ENCODE results near the gene GTF3C5. TPM values are rescaled to one million over a fixed set of nuclear protein-coding genes. Genes with fewer than 3 reads are reported as not detected.
A peak's percentile ranks its signal among the peaks of the same experiment; 100 is the strongest.
"Not testable (repeated sequence)": the region's sequence is repeated elsewhere in the genome, so short reads cannot be mapped to it uniquely, and the experiment has no call there.

Gene GTF3C5
- total RNA-seq, 2 experiments from 2014 or later = 81.3 to 84.5 TPM

DNA sequence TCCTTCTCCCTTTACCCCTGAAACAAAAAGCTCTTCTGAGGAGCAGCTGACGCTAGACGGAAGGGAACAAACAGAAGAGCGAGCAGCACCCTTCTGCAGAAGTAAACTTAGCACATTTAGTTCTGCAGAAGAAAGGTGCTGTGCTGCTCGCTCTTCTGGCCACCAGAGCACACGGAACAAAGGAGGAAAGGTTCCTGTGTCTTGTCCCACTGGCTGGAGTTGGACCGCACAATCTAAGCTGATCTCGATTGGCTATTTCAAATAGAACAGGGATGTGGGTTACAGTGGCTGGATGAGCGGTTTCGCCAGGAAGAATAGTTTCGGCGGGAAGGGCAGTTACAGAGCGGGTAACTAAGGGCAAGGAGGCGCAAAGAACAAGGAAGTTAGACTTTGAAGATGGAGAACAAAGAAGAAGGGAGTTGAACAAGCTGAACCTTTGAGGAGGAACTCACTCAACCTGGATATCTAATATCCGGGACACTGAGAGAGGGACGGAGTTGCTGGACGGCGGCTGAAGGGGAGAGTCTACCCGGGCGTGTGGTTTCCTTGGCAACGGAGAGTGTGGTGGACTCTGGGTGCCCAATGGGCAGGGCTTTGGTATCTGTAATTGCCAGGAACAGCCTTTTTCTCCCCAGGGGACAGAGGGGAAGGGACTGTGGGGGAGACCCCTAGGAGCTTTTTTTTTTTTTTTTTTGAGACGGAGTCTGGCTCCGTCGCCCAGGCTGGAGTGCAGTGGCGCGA, 7.1 kb downstream of the GTF3C5 start:
- ChIA-PET POLR2A (no interaction called here), CTCF (no interaction called here)
- no peaks in the 10 kb centered on the region for H3K27me3 Mint-ChIP-seq
- H3K4me1 Mint-ChIP-seq = peaks cover 25% of the 10 kb centered on the region
- intact Hi-C loops (cut with DNase I, micrococcal nuclease) = no loop called here
- H3K36me3 Mint-ChIP-seq (ENCODE audit: low read depth) = peaks cover 9% of the 10 kb centered on the region
- H3K4me3 Mint-ChIP-seq = no peak overlapping the region
- H3K27ac Mint-ChIP-seq = no peak overlapping the region
- DNase-seq = no peak
- no peak for ATAC-seq
- H3K9me3 Mint-ChIP-seq (ENCODE audit: low read depth) = no peaks in the 10 kb centered on the region

DNA sequence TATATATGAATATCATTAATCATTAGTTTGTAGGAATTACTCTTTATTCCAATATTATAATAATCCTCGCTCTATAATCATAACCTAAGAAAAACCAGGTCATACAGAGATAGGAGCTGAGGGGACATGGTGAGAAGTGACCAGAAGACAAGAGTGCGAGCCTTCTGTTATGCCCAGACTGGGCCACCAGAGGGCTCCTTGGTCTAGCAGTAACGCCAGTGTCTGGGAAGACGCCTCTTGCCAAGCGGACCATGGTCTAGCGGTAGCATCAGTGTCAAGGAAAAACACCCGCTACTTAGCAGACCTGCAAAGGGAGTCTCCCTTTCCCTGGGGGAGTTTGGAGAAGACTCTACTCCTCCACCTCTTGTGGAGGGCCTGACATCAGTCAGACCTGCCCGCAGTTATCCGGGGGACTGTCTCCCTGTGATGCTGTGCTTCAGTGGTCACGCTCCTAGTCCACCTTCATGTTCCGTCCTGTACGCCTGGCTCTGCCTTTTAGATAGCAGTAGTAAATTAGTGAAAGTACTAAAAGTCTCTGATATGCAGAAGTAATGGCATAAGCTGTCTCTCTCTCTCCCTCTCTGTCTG, 10.2 kb downstream of the GTF3C5 start:
- not testable (repeated sequence) for H3K9me3 Mint-ChIP-seq (ENCODE audit: low read depth); H3K4me1 Mint-ChIP-seq; H3K27ac Mint-ChIP-seq; H3K27me3 Mint-ChIP-seq; H3K4me3 Mint-ChIP-seq; ATAC-seq
- POLR2A ChIA-PET = interaction anchor here (1.5 kb wide), 1 partner anchor 10 kb away, joined by 4 read pairs; the partner anchor contains the start of gene GTF3C5
- peaks cover 29% of the 10 kb centered on the region for H3K36me3 Mint-ChIP-seq (ENCODE audit: low read depth)
- CTCF ChIA-PET = interaction anchor here (1.0 to 2.8 kb wide), 3 partner anchors 9 to 56 kb away, joined by 3 to 13 read pairs (median 6); partner anchors contain the start of gene GTF3C5
- intact Hi-C loops (cut with DNase I, micrococcal nuclease) = loop anchor here in 1 of 2 experiments (1.0 kb wide), 1 partner anchor 445 kb away; no protein-coding TSS in a partner anchor
- peak; percentile 69 for DNase-seq

DNA sequence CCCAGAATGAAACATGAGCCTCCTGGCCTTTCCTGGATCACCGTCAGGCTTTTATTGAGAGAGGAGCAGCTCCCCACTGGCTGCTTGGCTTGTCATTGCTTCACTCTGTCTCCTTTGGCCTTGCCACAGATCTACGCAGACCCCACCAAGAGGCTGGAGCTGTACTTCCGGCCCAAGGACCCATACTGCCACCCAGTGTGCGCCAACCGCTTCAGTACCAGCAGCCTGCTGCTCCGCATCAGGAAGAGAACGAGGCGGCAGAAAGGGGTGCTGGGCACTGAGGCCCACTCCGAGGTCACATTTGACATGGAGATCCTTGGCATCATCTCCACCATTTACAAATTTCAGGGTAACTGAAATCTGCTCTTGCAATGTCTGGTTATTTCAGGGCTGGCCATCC, 11.2 kb downstream of the GTF3C5 start:
- DNase-seq (no peak), ATAC-seq (no peak)
- ChIA-PET CTCF (interaction anchor here (0.6 to 2.8 kb wide), 3 partner anchors 10 to 192 kb away, joined by 3 to 13 read pairs (median 4); partner anchors contain the start of gene GTF3C5), POLR2A (no interaction called here)
- intact Hi-C loops (cut with DNase I, micrococcal nuclease) = loop anchor here in 1 of 2 experiments (1.0 kb wide), 1 partner anchor 444 kb away; no protein-coding TSS in a partner anchor
- H3K4me1 Mint-ChIP-seq = peaks cover 10% of the 10 kb centered on the region
- no peak overlapping the region for H3K4me3 Mint-ChIP-seq
- no peaks in the 10 kb centered on the region for H3K27me3 Mint-ChIP-seq
- peaks cover 29% of the 10 kb centered on the region for H3K36me3 Mint-ChIP-seq (ENCODE audit: low read depth)
- no peak overlapping the region for H3K27ac Mint-ChIP-seq
- no peaks in the 10 kb centered on the region for H3K9me3 Mint-ChIP-seq (ENCODE audit: low read depth)

DNA sequence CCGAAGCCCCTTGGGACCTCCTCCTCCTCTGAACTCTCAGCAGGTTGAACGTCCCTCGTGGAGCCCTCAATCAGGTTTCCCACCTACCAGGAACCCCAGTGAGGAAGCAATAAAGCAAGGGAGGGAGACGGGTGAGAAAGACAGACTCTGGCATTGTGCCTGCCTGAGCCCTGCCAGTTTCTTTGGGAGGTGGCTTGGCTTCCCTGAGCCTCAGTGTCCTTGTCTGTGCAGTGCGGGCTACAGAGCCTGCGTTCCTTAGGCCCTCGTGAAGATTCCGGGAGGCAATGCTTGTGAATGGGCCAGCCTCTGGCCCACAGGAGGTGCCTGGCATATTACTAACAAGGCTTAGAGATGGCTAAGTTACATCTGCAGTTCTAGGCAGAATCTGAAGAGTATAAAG, 11.9 kb downstream of the GTF3C5 start:
- Mint-ChIP-seq H3K4me1 (peaks cover 9% of the 10 kb centered on the region), H3K27me3 (no peaks in the 10 kb centered on the region), H3K27ac (no peak overlapping the region), H3K36me3 (ENCODE audit: low read depth) (peaks cover 29% of the 10 kb centered on the region), H3K4me3 (no peak overlapping the region), H3K9me3 (ENCODE audit: low read depth) (no peaks in the 10 kb centered on the region)
- POLR2A ChIA-PET = no interaction called here
- DNase-seq = no peak
- ATAC-seq = no peak
- CTCF ChIA-PET = interaction anchor here (0.6 to 1.2 kb wide), 4 partner anchors 17 to 102 kb away, joined by 3 to 4 read pairs (median 3); no protein-coding TSS in a partner anchor
- intact Hi-C loops (cut with DNase I, micrococcal nuclease) = no loop called here

DNA sequence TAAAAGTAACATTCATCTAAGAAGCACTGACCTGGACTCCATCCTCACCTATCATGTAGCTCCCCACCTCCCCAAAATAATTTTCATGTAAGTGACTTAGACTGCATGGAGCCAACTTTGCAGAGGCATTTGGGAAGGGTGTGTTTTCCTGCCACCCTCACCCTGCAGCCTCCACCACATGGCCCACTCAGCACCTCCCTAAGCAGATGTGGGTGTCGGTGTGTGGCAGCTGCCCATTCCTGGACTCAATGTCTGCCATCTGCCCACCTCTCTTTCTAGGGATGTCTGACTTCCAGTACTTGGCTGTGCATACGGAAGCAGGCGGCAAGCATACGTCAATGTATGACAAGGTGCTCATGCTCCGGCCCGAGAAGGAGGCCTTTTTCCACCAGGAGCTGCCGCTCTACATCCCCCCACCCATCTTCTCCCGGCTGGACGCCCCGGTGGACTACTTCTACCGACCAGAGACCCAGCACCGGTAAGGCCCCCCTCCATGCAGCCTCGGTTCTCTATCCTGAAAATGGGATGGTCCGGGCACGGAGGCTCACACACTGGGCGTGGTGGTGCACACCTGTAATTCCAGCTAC, 12.7 kb downstream of the GTF3C5 start:
- no peak for ATAC-seq
- POLR2A ChIA-PET = no interaction called here
- peaks cover 4% of the 10 kb centered on the region for H3K4me1 Mint-ChIP-seq
- H3K27me3 Mint-ChIP-seq = no peaks in the 10 kb centered on the region
- DNase-seq = no peak
- no peak overlapping the region for H3K27ac Mint-ChIP-seq
- no peaks in the 10 kb centered on the region for H3K9me3 Mint-ChIP-seq (ENCODE audit: low read depth)
- H3K4me3 Mint-ChIP-seq = no peak overlapping the region
- H3K36me3 Mint-ChIP-seq (ENCODE audit: low read depth) = peaks cover 29% of the 10 kb centered on the region
- intact Hi-C loops (cut with DNase I, micrococcal nuclease) = no loop called here
- CTCF ChIA-PET = interaction anchor here (0.7 to 1.2 kb wide), 5 partner anchors 11 to 137 kb away, joined by 3 to 4 read pairs (median 3); no protein-coding TSS in a partner anchor

DNA sequence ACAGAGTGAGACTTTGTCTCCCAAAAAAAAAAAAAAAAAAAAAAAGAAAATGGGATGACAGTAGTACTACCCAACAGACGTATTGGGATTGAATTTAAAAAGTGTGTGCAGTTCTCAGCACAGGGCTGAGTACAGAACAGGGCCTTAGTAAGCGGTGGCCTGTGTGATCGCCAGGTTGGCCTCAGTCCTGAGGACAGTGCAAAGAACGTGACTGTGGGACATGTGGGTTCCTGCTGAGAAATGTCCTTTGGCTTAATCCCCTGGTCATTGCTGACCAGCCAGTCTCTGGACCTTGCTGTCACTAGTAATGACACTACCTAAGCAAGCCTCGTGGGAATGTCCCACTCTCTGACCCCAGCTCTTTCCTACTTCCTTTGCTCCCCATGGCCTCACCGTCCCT, 13.3 kb downstream of the GTF3C5 start:
- peaks cover 4% of the 10 kb centered on the region for H3K4me1 Mint-ChIP-seq
- peaks cover 30% of the 10 kb centered on the region for H3K36me3 Mint-ChIP-seq (ENCODE audit: low read depth)
- DNase-seq (no peak), ATAC-seq (no peak)
- ChIA-PET CTCF (interaction anchor here (1.0 to 1.2 kb wide), 2 partner anchors 12 to 100 kb away, joined by 3 read pairs; no protein-coding TSS in a partner anchor), POLR2A (no interaction called here)
- intact Hi-C loops (cut with DNase I, micrococcal nuclease) = no loop called here
- H3K27ac Mint-ChIP-seq = no peak overlapping the region
- no peaks in the 10 kb centered on the region for H3K27me3 Mint-ChIP-seq
- H3K9me3 Mint-ChIP-seq (ENCODE audit: low read depth) = no peaks in the 10 kb centered on the region
- H3K4me3 Mint-ChIP-seq = no peak overlapping the region

DNA sequence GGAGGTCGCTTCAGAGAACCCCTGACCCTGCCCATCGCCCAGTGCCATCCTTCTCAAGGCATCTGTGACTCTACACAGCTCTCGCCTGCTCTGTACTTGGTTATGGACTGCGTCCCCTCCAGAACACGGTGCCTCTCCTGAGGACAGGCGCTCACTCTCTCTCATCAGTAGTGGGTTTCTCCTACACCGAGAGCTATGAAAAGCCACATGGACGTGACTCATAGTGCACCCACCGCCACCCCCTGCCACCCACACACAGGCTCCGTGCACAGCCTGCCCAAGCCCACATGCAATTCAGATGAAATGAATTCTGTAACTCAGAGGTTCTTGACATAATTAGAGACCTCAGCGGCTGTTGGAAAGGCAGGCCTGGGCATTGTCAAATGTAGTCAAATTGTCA, 13.9 kb downstream of the GTF3C5 start:
- CTCF ChIA-PET = interaction anchor here (0.6 to 1.2 kb wide), 2 partner anchors 12 to 414 kb away, joined by 3 read pairs; no protein-coding TSS in a partner anchor
- intact Hi-C loops (cut with DNase I, micrococcal nuclease) = no loop called here
- Mint-ChIP-seq H3K9me3 (ENCODE audit: low read depth) (no peaks in the 10 kb centered on the region), H3K27ac (no peak overlapping the region), H3K36me3 (ENCODE audit: low read depth) (peaks cover 33% of the 10 kb centered on the region), H3K27me3 (no peaks in the 10 kb centered on the region), H3K4me1 (peaks cover 4% of the 10 kb centered on the region), H3K4me3 (no peak overlapping the region)
- POLR2A ChIA-PET = no interaction called here
- no peak for DNase-seq
- ATAC-seq = no peak

DNA sequence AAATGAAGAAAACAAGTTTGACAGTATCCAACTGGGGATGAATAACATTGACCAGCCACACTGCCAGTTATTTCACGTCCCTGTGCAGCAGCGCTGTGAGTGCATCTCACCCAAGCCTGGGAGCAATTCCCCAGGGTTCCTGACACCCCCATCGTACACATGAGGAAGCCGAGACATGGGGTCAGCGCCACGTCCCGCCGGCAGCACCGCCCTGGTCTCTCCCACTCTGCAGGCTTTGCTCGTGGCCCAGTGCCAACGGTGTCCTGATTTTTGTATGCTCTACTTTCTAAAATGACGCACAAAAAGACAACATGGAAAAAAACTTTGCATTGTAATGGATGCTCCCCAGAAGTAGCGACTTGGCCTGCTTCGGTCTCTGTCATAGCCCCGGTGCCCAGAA, 14.3 kb downstream of the GTF3C5 start:
- ChIA-PET CTCF (interaction anchor here (0.6 kb wide), 1 partner anchor 413 kb away, joined by 3 read pairs; no protein-coding TSS in a partner anchor), POLR2A (no interaction called here)
- DNase-seq = no peak
- Mint-ChIP-seq H3K4me1 (peaks cover 4% of the 10 kb centered on the region), H3K27ac (no peak overlapping the region), H3K27me3 (no peaks in the 10 kb centered on the region), H3K4me3 (no peak overlapping the region), H3K36me3 (ENCODE audit: low read depth) (peaks cover 37% of the 10 kb centered on the region), H3K9me3 (ENCODE audit: low read depth) (no peaks in the 10 kb centered on the region)
- no peak for ATAC-seq
- intact Hi-C loops (cut with DNase I, micrococcal nuclease) = no loop called here

DNA sequence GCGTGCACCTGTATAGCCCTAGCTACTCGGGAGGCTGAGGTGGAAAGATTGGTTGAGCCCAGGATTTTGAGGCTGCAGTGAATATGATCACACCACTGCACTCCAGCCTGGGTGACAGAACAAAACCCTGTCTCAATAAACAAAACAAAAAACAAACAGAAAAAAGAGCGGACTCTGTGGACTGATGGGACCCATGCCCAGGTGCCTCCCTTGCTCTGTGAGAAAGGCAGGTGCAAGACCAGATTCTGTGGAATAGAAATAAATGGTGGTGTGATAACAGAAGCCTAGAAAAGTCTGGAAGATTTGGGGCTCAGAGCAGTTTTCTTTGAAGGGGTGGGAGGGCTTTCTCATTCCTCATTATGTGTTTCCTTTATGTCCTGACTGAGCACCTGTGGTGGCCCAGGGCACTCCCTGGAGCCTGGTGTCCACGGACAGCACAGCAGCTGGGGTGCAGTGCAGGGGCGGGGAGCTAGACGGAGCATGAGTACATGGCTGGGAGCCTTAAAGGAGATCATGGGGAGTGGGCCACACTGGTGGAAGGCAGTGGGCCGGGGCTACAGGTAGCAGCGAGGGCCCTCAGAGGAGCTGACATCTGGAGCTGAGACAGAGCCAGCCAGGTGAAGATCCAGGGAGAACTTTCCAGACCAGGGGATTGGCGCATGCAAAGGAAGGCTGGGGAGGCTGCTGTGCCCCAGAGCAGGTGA, 15.6 kb downstream of the GTF3C5 start:
- peaks cover 4% of the 10 kb centered on the region for H3K4me1 Mint-ChIP-seq
- ChIA-PET CTCF (interaction anchor here (0.5 to 1.0 kb wide), 4 partner anchors 14 to 327 kb away, joined by 3 to 4 read pairs (median 3); no protein-coding TSS in a partner anchor), POLR2A (no interaction called here)
- no peaks in the 10 kb centered on the region for H3K9me3 Mint-ChIP-seq (ENCODE audit: low read depth)
- intact Hi-C loops (cut with DNase I, micrococcal nuclease) = no loop called here
- DNase-seq (no peak), ATAC-seq (no peak)
- H3K27me3 Mint-ChIP-seq = no peaks in the 10 kb centered on the region
- H3K36me3 Mint-ChIP-seq (ENCODE audit: low read depth) = peaks cover 40% of the 10 kb centered on the region
- H3K27ac Mint-ChIP-seq = no peak overlapping the region
- H3K4me3 Mint-ChIP-seq = no peak overlapping the region

DNA sequence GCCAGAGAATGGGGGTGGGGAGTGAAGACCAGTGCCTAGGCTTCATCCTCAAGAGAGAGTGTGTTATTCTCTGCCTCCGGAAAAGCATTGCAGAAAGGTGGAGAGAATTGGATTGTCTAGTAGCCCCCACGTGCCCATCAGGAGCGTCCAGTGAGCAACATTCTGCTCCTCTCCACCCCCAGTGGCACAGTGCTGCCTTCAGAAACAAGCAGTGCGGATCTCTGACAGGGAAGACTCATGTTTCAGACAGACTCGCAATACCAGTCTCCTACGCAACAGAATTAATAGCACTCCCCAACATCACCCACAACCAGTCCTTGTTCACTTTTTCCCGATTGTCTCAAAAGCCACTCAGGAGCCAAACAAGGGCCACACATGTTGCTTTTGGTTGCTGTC, 16.1 kb downstream of the GTF3C5 start:
- POLR2A ChIA-PET = no interaction called here
- DNase-seq = no peak
- Mint-ChIP-seq H3K4me3 (no peak overlapping the region), H3K36me3 (ENCODE audit: low read depth) (peaks cover 42% of the 10 kb centered on the region), H3K9me3 (ENCODE audit: low read depth) (no peaks in the 10 kb centered on the region), H3K27me3 (no peaks in the 10 kb centered on the region), H3K4me1 (peaks cover 4% of the 10 kb centered on the region), H3K27ac (no peak overlapping the region)
- no peak for ATAC-seq
- intact Hi-C loops (cut with DNase I, micrococcal nuclease) = no loop called here
- CTCF ChIA-PET = no interaction called here

DNA sequence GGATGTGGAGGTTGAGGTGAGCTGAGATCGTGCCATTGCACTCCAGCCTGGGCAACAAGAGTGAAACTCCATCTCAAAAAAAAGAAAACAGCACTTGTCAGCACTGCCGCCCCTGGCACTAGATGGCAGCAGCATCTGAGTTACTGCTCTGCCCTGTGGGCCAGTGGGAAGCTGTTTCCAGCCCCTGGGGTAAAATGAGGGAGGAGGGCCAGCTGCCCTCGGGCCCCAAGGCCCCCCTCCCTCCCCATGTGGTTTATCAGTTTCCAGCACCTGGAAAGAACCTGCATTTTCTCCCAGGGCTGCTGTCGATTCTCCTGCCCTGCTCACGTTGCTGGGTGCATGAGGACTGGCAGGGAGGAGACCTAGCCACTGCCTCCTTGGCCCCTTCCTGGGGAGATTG, 17.8 kb downstream of the GTF3C5 start:
- DNase-seq (peak; percentile 61), ATAC-seq (peak; percentile 88)
- ChIA-PET CTCF (interaction anchor here (0.6 to 1.5 kb wide), 3 partner anchors 26 to 99 kb away, joined by 3 to 4 read pairs (median 4); no protein-coding TSS in a partner anchor), POLR2A (no interaction called here)
- no peak overlapping the region for H3K27ac Mint-ChIP-seq
- H3K27me3 Mint-ChIP-seq = no peaks in the 10 kb centered on the region
- H3K36me3 Mint-ChIP-seq (ENCODE audit: low read depth) = peaks cover 34% of the 10 kb centered on the region
- intact Hi-C loops (cut with DNase I, micrococcal nuclease) = no loop called here
- no peaks in the 10 kb centered on the region for H3K9me3 Mint-ChIP-seq (ENCODE audit: low read depth)
- H3K4me1 Mint-ChIP-seq = peaks cover 4% of the 10 kb centered on the region
- no peak overlapping the region for H3K4me3 Mint-ChIP-seq

Measured in activated CD4-positive, alpha-beta T cell treated with anti-CD3 and anti-CD28 coated beads for 36 hours (primary cell).